ENCODE results near the gene RASSF4.
A peak's percentile ranks its signal among the peaks of the same experiment; 100 is the strongest.

RASSF4 gene

GRCh38 chr10:44949127-44949802 lies 10.3 kb upstream of the RASSF4 start:
- DNase-seq = no peak

GRCh38 chr10:44949915-44950314 lies 9.7 kb upstream of the RASSF4 start:
- no peak for DNase-seq

- DNase-seq = no peak
Observed at GRCh38 chr10:44950326-44951225, 9.0 kb upstream of the RASSF4 start.

DNA sequence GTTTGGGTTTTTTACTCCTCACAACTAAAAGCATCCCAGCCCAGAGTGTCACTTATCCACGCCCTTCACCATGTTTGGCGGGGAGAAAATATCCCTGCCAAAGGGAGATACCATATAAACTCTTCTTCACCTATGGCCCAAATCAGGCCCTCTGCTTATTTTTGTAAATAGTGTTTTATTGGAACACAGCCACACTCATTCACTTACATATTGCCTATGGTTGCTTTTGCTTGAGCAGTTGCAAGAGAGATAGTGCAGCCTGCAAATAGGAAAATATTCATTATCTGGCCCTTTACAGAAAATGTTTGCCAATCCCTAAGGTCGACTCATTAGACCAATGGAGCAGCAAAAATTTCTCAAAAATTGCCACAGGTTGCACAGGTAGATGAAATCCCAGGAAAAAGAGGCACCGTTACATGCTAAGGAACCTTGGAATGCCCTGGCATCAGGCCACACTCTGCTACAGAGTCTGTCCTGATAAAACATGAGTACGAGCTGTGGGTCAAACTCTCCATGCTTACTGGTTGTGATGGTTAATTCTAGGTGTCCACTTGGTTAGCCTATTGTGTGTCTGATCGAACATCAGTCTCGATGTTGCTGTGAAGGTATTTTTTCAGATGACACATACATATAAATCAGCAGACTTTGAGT lies 7.9 kb upstream of the RASSF4 start:
- no peak for DNase-seq

DNA sequence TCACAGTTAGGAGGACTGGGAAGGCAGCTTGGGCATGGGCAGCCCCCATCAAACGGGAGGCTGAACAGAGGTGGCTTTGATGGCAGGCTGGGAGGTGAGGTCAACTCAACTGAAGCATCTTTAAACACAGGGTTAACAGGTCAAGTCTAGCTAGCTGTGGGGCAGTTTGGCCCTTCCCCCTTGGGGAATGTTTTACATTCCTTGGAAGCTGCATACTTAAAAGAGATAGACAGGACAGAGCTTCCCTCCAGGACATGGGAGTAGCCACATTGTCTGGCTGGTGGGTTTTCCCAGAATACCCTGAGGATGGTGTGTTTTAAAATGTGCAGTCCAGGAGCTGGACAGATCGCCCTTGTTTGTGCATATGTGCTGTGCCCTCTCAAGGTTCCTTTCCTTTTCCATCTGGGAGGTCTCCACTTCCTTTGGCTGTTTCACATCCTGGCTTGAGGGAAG lies 6.8 kb upstream of the RASSF4 start:
- no peak for DNase-seq

- DNase-seq = no peak
Observed at GRCh38 chr10:44954042-44954441, 5.6 kb upstream of the RASSF4 start.

DNA sequence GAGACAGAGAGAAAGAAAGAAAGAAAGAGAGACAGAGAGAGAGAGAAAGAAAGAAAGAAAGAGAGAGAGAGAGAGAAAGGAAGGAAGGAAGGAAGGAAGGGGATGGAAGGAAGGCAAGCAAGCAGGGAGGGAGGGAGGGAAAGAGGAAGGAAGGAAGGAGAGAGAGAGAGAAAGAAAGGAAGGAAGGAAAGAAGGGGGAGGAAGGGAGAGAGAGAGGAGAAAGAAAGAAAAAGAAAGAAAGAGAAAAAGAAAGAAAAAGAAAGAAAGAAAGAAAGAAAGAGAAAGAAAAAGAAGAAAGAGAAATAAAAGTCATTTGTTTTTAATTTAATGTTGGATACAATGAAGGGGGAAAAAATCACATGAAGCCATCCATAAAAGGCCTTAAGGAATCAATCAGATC lies 4.6 kb upstream of the RASSF4 start:
- no peak for DNase-seq

DNA sequence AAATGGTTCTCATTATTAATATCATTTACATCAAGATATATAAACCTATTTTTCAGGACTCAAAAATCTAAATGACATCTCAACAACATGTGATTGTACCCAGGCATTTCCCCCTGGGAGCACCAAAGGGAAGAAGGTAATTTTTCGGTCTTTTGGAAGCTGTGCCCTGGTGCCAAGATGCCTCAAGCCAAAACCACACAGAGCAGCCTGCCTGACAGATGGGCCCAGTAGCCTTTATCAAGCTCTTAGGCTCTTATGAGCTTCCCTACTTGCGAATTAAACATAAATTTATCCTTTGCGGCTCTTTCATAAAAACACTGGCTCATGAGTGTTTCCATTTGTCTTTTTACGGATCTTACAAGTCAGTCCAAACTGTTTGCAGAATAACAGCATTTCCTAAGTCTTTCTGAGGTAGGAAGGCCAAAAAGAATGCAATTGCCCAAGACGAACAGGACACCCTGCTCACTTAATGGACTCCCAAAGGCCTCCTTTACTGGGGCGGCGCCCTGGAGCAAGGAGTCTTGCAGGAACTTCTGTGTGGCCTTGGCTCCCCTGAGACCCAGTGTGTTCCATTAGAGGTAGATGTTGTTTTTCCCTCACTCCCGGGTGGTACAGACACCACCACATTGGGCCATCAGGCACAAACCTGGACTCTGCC lies 4.1 kb upstream of the RASSF4 start:
- no peak for DNase-seq

GRCh38 chr10:44956226-44956625 lies 3.4 kb upstream of the RASSF4 start:
- no peak for DNase-seq

DNA sequence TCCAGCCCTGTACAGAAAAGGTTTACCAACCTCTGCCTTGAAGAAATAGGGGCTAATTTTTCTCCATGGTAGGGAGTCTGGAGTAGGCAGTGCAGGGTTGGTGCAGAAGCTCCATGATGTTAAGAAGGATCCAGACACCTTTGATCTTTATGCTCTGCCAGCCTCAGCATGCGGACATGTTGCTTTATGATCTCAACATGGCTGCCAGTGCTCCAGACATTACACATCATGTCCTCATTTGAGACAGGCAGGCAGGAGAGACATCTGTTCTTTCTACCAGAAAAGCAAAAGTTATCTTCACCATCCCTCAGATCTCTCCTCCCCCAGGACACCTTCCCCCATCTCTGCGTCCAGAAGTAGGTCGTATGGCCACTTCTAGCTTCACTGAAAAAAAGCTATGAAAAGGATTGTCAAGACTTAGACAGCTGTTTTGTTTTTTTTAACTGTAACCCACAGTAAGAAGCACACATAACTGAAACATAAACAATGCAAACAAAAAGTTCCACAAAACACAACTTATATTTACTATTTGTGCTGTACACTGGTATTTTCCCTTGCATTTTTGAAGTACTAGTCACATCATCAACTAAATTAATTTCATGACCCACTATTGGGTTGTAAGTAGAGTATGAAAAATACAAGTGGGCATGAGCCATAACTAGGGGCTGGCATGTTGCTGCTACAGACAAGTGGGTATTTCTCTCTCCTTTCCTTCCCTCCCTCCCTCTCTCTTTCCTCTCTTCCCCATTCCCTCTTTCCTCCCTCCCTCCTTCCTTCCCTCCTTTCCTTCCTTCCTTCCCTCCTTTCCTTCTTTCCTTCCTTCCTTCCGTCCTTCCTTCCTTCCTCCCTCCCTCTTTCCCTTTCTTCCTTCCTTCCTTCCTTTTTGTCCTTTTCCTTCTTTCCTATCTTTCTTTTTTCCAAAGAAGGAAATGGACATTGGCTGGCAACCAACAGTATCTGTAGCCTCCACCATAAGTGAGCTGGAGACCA lies 2.6 kb upstream of the RASSF4 start:
- no peak for DNase-seq

- no peak for DNase-seq
Observed at GRCh38 chr10:44958196-44958897, 1.3 kb upstream of the RASSF4 start.

DNA sequence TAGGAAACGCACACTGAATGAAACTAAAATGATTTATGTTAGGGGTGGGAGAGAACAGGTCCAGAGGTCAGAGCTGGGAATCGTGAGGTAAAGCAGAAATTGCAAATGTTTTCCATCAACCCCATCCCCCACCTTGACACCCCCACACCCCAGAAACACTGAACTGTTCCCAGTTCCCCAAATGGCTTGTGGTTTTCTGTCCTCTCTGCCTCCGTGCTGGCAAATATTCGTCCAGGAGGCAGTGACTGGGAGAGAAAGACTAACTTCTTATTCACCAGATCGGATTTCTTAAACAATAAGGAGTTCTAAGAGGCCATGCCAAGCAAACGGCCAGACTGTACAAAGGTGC lies 730 bp upstream of the RASSF4 start:
- DNase-seq = no peak

GRCh38 chr10:44960088-44960460 lies 472 bp downstream of the RASSF4 start:
- no peak for DNase-seq

GRCh38 chr10:44960482-44961229 lies 1.1 kb downstream of the RASSF4 start:
- DNase-seq = peak; percentile 65

GRCh38 chr10:44961230-44961571 lies 1.6 kb downstream of the RASSF4 start:
- no peak for DNase-seq

DNA sequence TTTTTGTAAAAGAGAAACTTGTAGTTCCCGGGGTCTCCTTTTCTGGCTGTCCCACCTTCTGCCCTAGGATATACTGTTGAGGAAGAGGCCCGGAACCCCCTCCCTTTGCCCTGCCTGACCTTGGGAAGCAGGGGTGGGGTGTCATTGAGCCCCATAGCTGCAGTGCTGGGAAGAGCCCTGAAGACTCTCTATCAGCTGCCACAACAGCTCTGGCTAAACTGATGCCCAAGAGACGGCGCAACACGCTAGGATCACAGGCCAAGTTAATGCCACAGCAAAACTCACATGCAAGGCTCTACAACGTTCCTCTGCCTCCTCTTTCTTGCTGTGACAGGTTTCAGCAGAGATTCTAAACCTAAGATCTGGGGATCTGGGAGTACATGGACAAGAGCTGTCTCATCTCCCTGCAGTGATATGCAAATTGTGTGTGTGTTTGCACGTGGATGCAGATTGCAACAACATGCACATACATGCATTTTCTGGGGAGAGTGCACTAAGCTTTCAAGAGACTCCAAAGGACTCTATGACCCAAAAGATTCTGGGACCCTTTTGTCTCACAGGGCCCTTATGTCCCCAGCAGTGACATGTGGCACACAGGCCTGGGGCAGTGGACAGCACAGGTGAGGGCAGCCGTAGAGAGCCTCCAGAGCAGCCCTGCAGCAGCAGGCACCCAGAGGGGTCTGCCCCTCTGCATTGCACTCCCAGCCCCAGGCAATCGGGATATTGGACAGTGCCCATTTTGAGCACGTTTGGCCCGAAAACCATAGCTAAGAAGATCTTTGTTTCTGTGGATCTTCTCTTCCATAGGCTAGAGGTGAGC lies 2.5 kb downstream of the RASSF4 start:
- DNase-seq = no peak

GRCh38 chr10:44962870-44963738 lies 3.5 kb downstream of the RASSF4 start:
- DNase-seq = peak; percentile 94

- DNase-seq = peak; percentile 81
Observed at GRCh38 chr10:44963772-44964633, 4.4 kb downstream of the RASSF4 start.
